ENCODE measurements around the gene PFDN5. TPM values are rescaled to one million over a fixed set of nuclear protein-coding genes. Genes with fewer than 3 reads are reported as not detected.
"Not testable (repeated sequence)": the region's sequence is repeated elsewhere in the genome, so short reads cannot be mapped to it uniquely, and the experiment has no call there.

Gene PFDN5
- total RNA-seq, 1 experiment from 2014 or later, result 357 TPM

- no peak for DNase-seq (ENCODE audit: extremely low read depth, low read depth)
These were observed 15.3 kb upstream of the PFDN5 start for GRCh38 chr12:53279888-53280498.

- no peak for DNase-seq (ENCODE audit: extremely low read depth, low read depth)
These were observed 8.9 kb upstream of the PFDN5 start for GRCh38 chr12:53286448-53286847.

- DNase-seq (ENCODE audit: extremely low read depth, low read depth), result peak; percentile 59
These were observed 7.6 kb upstream of the PFDN5 start for GRCh38 chr12:53287741-53288216.

GRCh38 chr12:53288322-53288721, 7.0 kb upstream of the PFDN5 start:
- DNase-seq (ENCODE audit: extremely low read depth, low read depth), result no peak

- DNase-seq (ENCODE audit: extremely low read depth, low read depth), result no peak
These were observed 5.5 kb upstream of the PFDN5 start for GRCh38 chr12:53289891-53290290.

GRCh38 chr12:53290661-53291060, 4.7 kb upstream of the PFDN5 start:
- no peak for DNase-seq (ENCODE audit: extremely low read depth, low read depth)

- DNase-seq (ENCODE audit: extremely low read depth, low read depth), result no peak
These were observed 2.9 kb upstream of the PFDN5 start for GRCh38 chr12:53292426-53292825.

GRCh38 chr12:53295891-53296219, 513 bp downstream of the PFDN5 start:
- no peak for DNase-seq (ENCODE audit: extremely low read depth, low read depth)

DNA sequence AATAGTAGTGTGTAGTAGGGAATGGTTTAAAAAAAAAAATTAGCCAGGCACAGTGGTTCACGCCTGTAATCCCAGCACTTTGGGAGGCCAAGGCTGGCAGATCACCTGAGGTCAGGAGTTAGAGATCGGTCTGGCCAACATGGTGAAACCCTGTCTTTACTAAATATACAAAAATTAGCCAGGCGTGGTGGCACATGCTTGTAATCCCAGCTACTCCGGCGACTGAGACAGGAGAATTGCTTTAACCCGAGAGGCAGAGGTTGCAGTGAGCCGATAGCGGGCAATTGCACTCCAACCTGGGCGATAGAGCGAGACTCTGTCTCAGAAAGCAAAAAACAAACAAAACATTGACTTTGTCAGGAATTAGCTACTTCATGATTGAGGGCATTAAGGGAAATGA, 1.8 kb downstream of the PFDN5 start:
- not testable (repeated sequence) for DNase-seq (ENCODE audit: extremely low read depth, low read depth)

DNA sequence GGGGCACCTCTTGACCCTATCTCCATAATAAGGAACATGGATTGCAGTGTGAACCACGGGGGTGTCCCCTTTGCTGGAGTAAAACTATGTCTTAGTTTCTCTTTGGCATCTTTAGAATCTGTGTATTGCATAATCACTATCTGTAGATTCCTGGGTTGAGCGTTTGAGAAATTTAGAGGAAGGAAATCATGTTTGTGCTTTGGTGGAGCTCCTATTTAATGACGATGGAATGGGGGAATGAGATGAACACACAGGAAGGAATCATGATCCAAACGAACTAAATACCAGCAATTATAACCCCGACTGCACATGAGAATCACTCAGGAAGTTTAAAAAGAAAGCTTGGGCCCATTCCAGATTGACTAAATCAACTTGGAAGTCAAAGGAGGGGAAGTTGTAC, 2.8 kb downstream of the PFDN5 start:
- no peak for DNase-seq (ENCODE audit: extremely low read depth, low read depth)

- DNase-seq (ENCODE audit: extremely low read depth, low read depth), result peak; percentile 28
These were observed 3.7 kb downstream of the PFDN5 start for GRCh38 chr12:53299101-53299453.

GRCh38 chr12:53299454-53300180, 4.3 kb downstream of the PFDN5 start, which contains the start of gene MYG1:
TSS of gene MYG1 (plus strand) at chr12:53299695. CDS start at chr12:53299738, 43 bp downstream.
- DNase-seq (ENCODE audit: extremely low read depth, low read depth), result peak; percentile 85

DNA sequence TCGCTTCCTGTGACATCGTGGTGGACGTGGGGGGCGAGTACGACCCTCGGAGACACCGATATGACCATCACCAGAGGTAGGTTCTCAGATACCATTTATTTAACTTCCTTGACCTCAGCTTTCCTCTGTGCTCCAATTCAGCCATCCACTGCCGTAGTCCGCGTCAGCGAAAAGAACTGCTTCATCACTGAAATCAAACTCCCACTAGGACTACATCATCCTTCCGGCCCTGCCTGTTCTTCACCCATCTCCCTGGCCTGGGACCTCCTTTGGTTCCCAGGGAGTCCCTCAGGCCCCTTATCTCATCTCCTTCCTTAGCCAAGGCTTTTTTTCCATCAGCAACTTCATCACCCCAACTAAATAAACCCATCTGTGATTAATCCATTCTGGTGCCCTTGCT, 4.8 kb downstream of the PFDN5 start:
- no peak for DNase-seq (ENCODE audit: extremely low read depth, low read depth)

GRCh38 chr12:53302903-53303302, 7.6 kb downstream of the PFDN5 start:
- no peak for DNase-seq (ENCODE audit: extremely low read depth, low read depth)

- no peak for DNase-seq (ENCODE audit: extremely low read depth, low read depth)
These were observed 11.5 kb downstream of the PFDN5 start for GRCh38 chr12:53306826-53307225.

GRCh38 chr12:53308276-53308675, 12.9 kb downstream of the PFDN5 start:
- no peak for DNase-seq (ENCODE audit: extremely low read depth, low read depth)

GRCh38 chr12:53313996-53314395, 18.7 kb downstream of the PFDN5 start:
- no peak for DNase-seq (ENCODE audit: extremely low read depth, low read depth)

- DNase-seq (ENCODE audit: extremely low read depth, low read depth), result no peak
These were observed 25.2 kb downstream of the PFDN5 start for GRCh38 chr12:53320352-53321195.

DNA sequence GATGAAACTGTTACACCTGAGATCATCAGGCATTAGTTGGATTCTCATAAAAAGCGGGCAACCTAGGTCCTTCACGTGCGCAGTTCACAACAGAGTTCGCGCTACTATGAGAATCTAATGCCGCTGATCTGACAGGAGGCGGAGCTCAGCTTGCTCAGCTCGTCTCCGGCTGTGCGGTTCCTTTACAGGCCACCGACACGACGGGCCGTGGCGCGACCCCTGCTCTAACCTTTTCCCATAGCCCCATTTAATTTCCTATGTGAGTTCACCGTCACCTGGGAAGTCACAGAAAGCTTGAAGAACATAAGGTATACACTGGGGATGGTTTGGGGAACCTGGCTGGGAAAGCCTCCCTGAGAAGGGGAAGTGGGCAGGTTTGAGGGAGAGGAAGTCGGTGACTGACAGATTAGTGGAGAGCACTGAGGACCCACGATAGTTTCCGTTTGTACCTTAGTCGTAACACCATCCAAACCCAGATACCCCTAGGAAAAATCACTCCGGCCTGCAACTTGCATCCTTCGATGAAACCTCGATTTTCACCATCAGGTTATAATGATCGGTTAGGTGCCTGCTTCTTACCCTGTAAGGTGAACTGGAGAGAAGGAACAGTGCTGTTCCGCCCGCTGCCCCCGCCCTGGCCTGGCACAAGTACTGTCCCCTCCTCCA, 28.9 kb downstream of the PFDN5 start:
- DNase-seq (ENCODE audit: extremely low read depth, low read depth), result no peak

- DNase-seq (ENCODE audit: extremely low read depth, low read depth), result peak; percentile 91
These were observed 29.6 kb downstream of the PFDN5 start for GRCh38 chr12:53324779-53325510.
